Kidney (tissue), 14 donors: ENCODE results near the gene CCDC159. TPM values are rescaled to one million over a fixed set of nuclear protein-coding genes. Genes with fewer than 3 reads are reported as not detected.

Experiments
- DNase-seq, 5 donors: peaks; one replicate each; pipeline ENCODE4 v3.0.0-alpha.2; 2013 to 2020
- FAIRE-seq: peaks from 2 replicates; lab custom pipeline; 2012; peaks lifted over from hg19 to GRCh38; lab: Jason Lieb, UNC
- H3K27ac ChIP-seq, 2 donors: one replicate each; pipeline ENCODE4 v1.7.0; 2013; ENCODE audit warnings: low read depth in 2 of 2, low read length in 2 of 2, inconsistent platforms in 1 of 2
- H3K27me3 ChIP-seq: one replicate; pipeline ENCODE4 v1.7.1; 2013; ENCODE audit warnings: low read length, inconsistent platforms; ENCODE audit not compliant: control insufficient read depth, insufficient read depth
- H3K36me3 ChIP-seq, 3 donors: one replicate each; pipeline versions ENCODE4 v1.7.0 to v1.7.1; 2013; ENCODE audit warnings: low read length in 3 of 3, control low read depth in 1 of 3, inconsistent platforms in 1 of 3; ENCODE audit not compliant: insufficient read depth in 3 of 3, control insufficient read depth in 2 of 3
- H3K4me1 ChIP-seq, 3 donors: one replicate each; pipeline versions ENCODE4 v1.7.0 to v1.7.1; 2013; ENCODE audit warnings: low read length in 3 of 3, inconsistent platforms in 1 of 3, low read depth in 1 of 3; ENCODE audit not compliant: control insufficient read depth in 2 of 3, insufficient read depth in 2 of 3
- H3K4me3 ChIP-seq, 3 donors: one replicate each; pipeline versions ENCODE4 v1.7.0 to v1.8.1; 2013; ENCODE audit warnings: low read length in 3 of 3, control low read depth in 1 of 3, inconsistent platforms in 1 of 3
- H3K9ac ChIP-seq, 3 donors: one replicate each; pipeline versions ENCODE4 v1.7.0 to v1.7.1; 2013; ENCODE audit warnings: low read length in 3 of 3, control low read depth in 1 of 3, inconsistent platforms in 1 of 3
- H3K9me3 ChIP-seq, 3 donors: one replicate each; pipeline versions ENCODE4 v1.7.0 to v1.7.1; 2013; ENCODE audit warnings: low read length in 3 of 3, control low read depth in 1 of 3, inconsistent platforms in 1 of 3; ENCODE audit not compliant: control insufficient read depth in 2 of 3, insufficient read depth in 1 of 3
- CTCF ChIP-seq: IDR thresholded peaks from 3 replicates; pipeline ENCODE4 v1.5.1; 2012; ENCODE audit warnings: mild to moderate bottlenecking, moderate library complexity, borderline replicate concordance; ENCODE audit not compliant: insufficient read depth; ENCODE audit errors: extremely low read depth
- intact Hi-C: fragments of 100-400 bp; cut with DNase I; formaldehyde crosslinking; loops from one replicate; pipeline ENCODE4 v1.11.1; 2022
- polyA plus RNA-seq: library from polyadenylated mRNA; stranded (reverse); fragments of 350-450 nt; fragmentation: Illumina TruSeq; extraction: RNeasy Lipid Tissue Mini Kit (QIAGEN cat#74804); gene quantifications from one replicate; pipeline ENCODE4 v1.2.3, GENCODE V29; 2014; ENCODE audit warnings: low read depth, low replicate concordance; ENCODE audit not compliant: insufficient read depth
- total RNA-seq: library from RNA; stranded (reverse); fragmentation: NEBNext Ultra II Directional; extraction: Animal tissue kit (Norgen Biotek cat#: 25700); gene quantifications from one replicate; pipeline ENCODE4 v1.2.1, GENCODE V29; 2021
- donor health status: control.
- donor health status: control.
- donor health status: control.
- donor health status: control.
- donor health status: control.
- donor health status: DM: yes; HTN: yes; CAD: no.
- donor health status: Normal renal cell carcinoma (clear cell type).

The CCDC159 gene
- total and polyA plus RNA-seq, 2 donors from 2014 or later, result 28.9 to 50.7 TPM

- H3K9me3 ChIP-seq, result no peaks in the 10 kb centered on the region
- H3K9ac ChIP-seq, result no peak overlapping the region
- TF ChIP-seq CTCF, result no peak
- H3K36me3 ChIP-seq, result peaks cover 0 to 21% (median 2%) of the 10 kb centered on the region in 3 donors
- DNase-seq (no peak), FAIRE-seq (no peak)
- no peak overlapping the region for H3K27ac ChIP-seq
- H3K27me3 ChIP-seq, result no peaks in the 10 kb centered on the region
- H3K4me1 ChIP-seq, result no peaks in the 10 kb centered on the region
- H3K4me3 ChIP-seq, result no peak overlapping the region
- intact Hi-C loops, result no loop called here
These were observed 53.3 kb downstream of the CCDC159 start for GRCh38 chr19:11399667-11400066.

GRCh38 chr19:11400798-11401197, 54.5 kb downstream of the CCDC159 start:
- no peak overlapping the region for H3K27ac ChIP-seq
- H3K4me3 ChIP-seq, result no peak overlapping the region
- DNase-seq, result peak in 2 of 5 donors; percentile 12 to 23
- no peaks in the 10 kb centered on the region for H3K27me3 ChIP-seq
- intact Hi-C loops, result no loop called here
- peaks cover 0 to 21% (median 2%) of the 10 kb centered on the region in 3 donors for H3K36me3 ChIP-seq
- no peak overlapping the region for H3K9ac ChIP-seq
- H3K4me1 ChIP-seq, result no peaks in the 10 kb centered on the region
- TF ChIP-seq CTCF, result no peak
- no peak for FAIRE-seq
- H3K9me3 ChIP-seq, result no peaks in the 10 kb centered on the region

- intact Hi-C loops, result no loop called here
- peak in 1 of 5 donors; percentile 72 for DNase-seq
- TF ChIP-seq CTCF, result no peak
- no peak for FAIRE-seq
- Histone ChIP-seq H3K9me3 (no peaks in the 10 kb centered on the region), H3K4me1 (no peaks in the 10 kb centered on the region), H3K27ac (no peak overlapping the region), H3K27me3 (no peaks in the 10 kb centered on the region), H3K9ac (no peak overlapping the region), H3K4me3 (no peak overlapping the region), H3K36me3 (peaks cover 0 to 23% (median 4%) of the 10 kb centered on the region in 3 donors)
These were observed 55.7 kb downstream of the CCDC159 start for GRCh38 chr19:11401808-11402543.

Other genes starting within 250 kb of the CCDC159 start
- 1.7 TPM for gene SPC24, start 190.7 kb upstream of the CCDC159 start, total RNA-seq
- gene SPC24, start 190.7 kb upstream of the CCDC159 start, polyA plus RNA-seq, result 0.65 TPM
- 119 TPM for gene KANK2, start 149.0 kb upstream of the CCDC159 start, total RNA-seq
- gene KANK2, start 149.0 kb upstream of the CCDC159 start, polyA plus RNA-seq, result 37.5 TPM
- 1.9 TPM for gene ANGPTL8, start 106.9 kb upstream of the CCDC159 start, total RNA-seq
- 1.3 TPM for gene ANGPTL8, start 106.9 kb upstream of the CCDC159 start, polyA plus RNA-seq
- gene DOCK6, start 84.0 kb upstream of the CCDC159 start, total RNA-seq, result 112 TPM
- 45.8 TPM for gene DOCK6, start 84.0 kb upstream of the CCDC159 start, polyA plus RNA-seq
- not detected for gene TSPAN16, start 50.4 kb upstream of the CCDC159 start, total RNA-seq
- not detected for gene TSPAN16, start 50.4 kb upstream of the CCDC159 start, polyA plus RNA-seq
- gene RAB3D, start 6.9 kb upstream of the CCDC159 start, total RNA-seq, result 80.4 TPM
- 8.3 TPM for gene RAB3D, start 6.9 kb upstream of the CCDC159 start, polyA plus RNA-seq
- gene TMEM205, start 251 bp upstream of the CCDC159 start, total RNA-seq, result 150 TPM
- 417 TPM for gene TMEM205, start 251 bp upstream of the CCDC159 start, polyA plus RNA-seq
- gene PLPPR2, start 8.9 kb downstream of the CCDC159 start, total RNA-seq, result 22.5 TPM
- 11.7 TPM for gene PLPPR2, start 8.9 kb downstream of the CCDC159 start, polyA plus RNA-seq
- 4.1 TPM for gene SWSAP1, start 28.1 kb downstream of the CCDC159 start, total RNA-seq
- gene SWSAP1, start 28.1 kb downstream of the CCDC159 start, polyA plus RNA-seq, result 6.2 TPM
- 23.6 TPM for gene EPOR, start 37.8 kb downstream of the CCDC159 start, total RNA-seq
- 20.4 TPM for gene EPOR, start 37.8 kb downstream of the CCDC159 start, polyA plus RNA-seq
- 126 TPM for gene RGL3, start 72.8 kb downstream of the CCDC159 start, total RNA-seq
- gene RGL3, start 72.8 kb downstream of the CCDC159 start, polyA plus RNA-seq, result 56.9 TPM
- gene ODAD3, start 88.6 kb downstream of the CCDC159 start, total RNA-seq, result 1.5 TPM
- 7.1 TPM for gene ODAD3, start 88.6 kb downstream of the CCDC159 start, polyA plus RNA-seq
- 278 TPM for gene PRKCSH, start 89.1 kb downstream of the CCDC159 start, total RNA-seq
- gene PRKCSH, start 89.1 kb downstream of the CCDC159 start, polyA plus RNA-seq, result 182 TPM
- 0.22 TPM for gene ELAVL3, start 134.5 kb downstream of the CCDC159 start, total RNA-seq
- not detected for gene ELAVL3, start 134.5 kb downstream of the CCDC159 start, polyA plus RNA-seq
- gene ZNF653, start 159.3 kb downstream of the CCDC159 start, total RNA-seq, result 11.5 TPM
- 10.8 TPM for gene ZNF653, start 159.3 kb downstream of the CCDC159 start, polyA plus RNA-seq
- 33.8 TPM for gene ECSIT, start 182.6 kb downstream of the CCDC159 start, total RNA-seq
- 83.4 TPM for gene ECSIT, start 182.6 kb downstream of the CCDC159 start, polyA plus RNA-seq
- gene CNN1, start 192.3 kb downstream of the CCDC159 start, total RNA-seq, result 47.8 TPM
- 42.2 TPM for gene CNN1, start 192.3 kb downstream of the CCDC159 start, polyA plus RNA-seq
- 47.5 TPM for gene ELOF1, start 212.7 kb downstream of the CCDC159 start, total RNA-seq
- 72.4 TPM for gene ELOF1, start 212.7 kb downstream of the CCDC159 start, polyA plus RNA-seq
- gene ACP5, start 231.1 kb downstream of the CCDC159 start, total RNA-seq, result 13.8 TPM
- gene ACP5, start 231.1 kb downstream of the CCDC159 start, polyA plus RNA-seq, result 93.3 TPM